PC-3 (cell line): ENCODE results near the gene HP1BP3. TPM values are rescaled to one million over a fixed set of nuclear protein-coding genes. Genes with fewer than 3 reads are reported as not detected.

ENCODE experiments used
- ATAC-seq: fragments of 200-7000 bp; cut with Tn5 transposase; 2 replicates; pipeline ENCODE4 v1.9.1; 2020; ENCODE audit warnings: mild to moderate bottlenecking, moderate library complexity
- BruUV-seq: library from RNA; stranded (reverse); fragments of 400-500 nt; replicated peaks from 2 replicates; lab custom pipeline; 2021; lab: Mats Ljungman, UMichigan
- CTCF ChIA-PET: fragments of 300-600 bp; sonication (Branson Sonifier 250); formaldehyde crosslinking; loops from one replicate; lab custom pipeline; 2022; ENCODE audit warnings: antibody characterized with exemption; lab: Charles Lee
- POLR2A ChIA-PET: fragments of 300-600 bp; sonication (Branson Sonifier 250); formaldehyde crosslinking; loops from one replicate; lab custom pipeline; 2022; ENCODE audit warnings: antibody characterized with exemption; ENCODE audit not compliant: unreplicated experiment; lab: Charles Lee
- DNase-seq: peaks from one replicate; pipeline ENCODE4 v3.0.0-alpha.2; 2015
- H2AFZ ChIP-seq: fragments of 300-600 bp; sonication (generic); 2 replicates; pipeline ENCODE4 v1.6.0; 2016; ENCODE audit warnings: antibody characterized with exemption, low read length
- H3F3A ChIP-seq: fragments of 300-600 bp; sonication (generic); one replicate; pipeline ENCODE4 v1.6.0; 2017; ENCODE audit warnings: antibody characterized with exemption, low read length, control low read depth, mild to moderate bottlenecking; ENCODE audit not compliant: unreplicated experiment
- H3K27ac ChIP-seq: fragments of 300-600 bp; sonication (generic); 2 replicates; pipeline ENCODE4 v1.5.1; 2016; ENCODE audit warnings: mild to moderate bottlenecking, low read length
- H3K27me3 ChIP-seq: fragments of 300-600 bp; sonication (generic); 2 replicates; pipeline ENCODE4 v1.6.1; 2016; ENCODE audit warnings: low read length, mixed read lengths
- H3K36me3 ChIP-seq: fragments of 300-600 bp; sonication (generic); 2 replicates; pipeline ENCODE4 v1.6.1; 2016; ENCODE audit warnings: low read depth, mixed run types, low read length, mixed read lengths
- H3K4me1 ChIP-seq: fragments of 300-600 bp; sonication (generic); 2 replicates; pipeline ENCODE4 v1.5.1; 2016; ENCODE audit warnings: low read length; ENCODE audit not compliant: insufficient read depth
- H3K4me2 ChIP-seq: fragments of 300-600 bp; sonication (generic); 2 replicates; pipeline ENCODE4 v1.6.0; 2016; ENCODE audit warnings: low read length
- H3K4me3 ChIP-seq: fragments of 300-600 bp; sonication (generic); 2 replicates; pipeline ENCODE4 v1.5.1; 2016; ENCODE audit warnings: mild to moderate bottlenecking, low read length, mixed read lengths
- H3K79me2 ChIP-seq: fragments of 300-600 bp; sonication (generic); 2 replicates; pipeline ENCODE4 v1.6.1; 2017; ENCODE audit warnings: low read length, mixed read lengths
- H3K9ac ChIP-seq: fragments of 300-600 bp; sonication (generic); 2 replicates; pipeline ENCODE4 v1.6.0; 2016; ENCODE audit warnings: mild to moderate bottlenecking, low read length
- H3K9me2 ChIP-seq: fragments of 300-600 bp; sonication (generic); replicated peaks from 2 replicates; pipeline ENCODE4 v1.6.1; 2016; ENCODE audit warnings: mixed run types, low read length, mixed read lengths
- H3K9me3 ChIP-seq: fragments of 300-600 bp; sonication (generic); 2 replicates; pipeline ENCODE4 v1.6.1; 2016; ENCODE audit warnings: low read length, mixed read lengths
- H4K20me1 ChIP-seq: fragments of 300-600 bp; sonication (generic); 2 replicates; pipeline ENCODE4 v1.6.1; 2016; ENCODE audit warnings: low read length, mixed read lengths
- EZH2 ChIP-seq: fragments of 300-600 bp; sonication (generic); IDR thresholded peaks from one replicate; pipeline ENCODE4 v1.6.1; 2017; ENCODE audit warnings: antibody characterized with exemption, mild to moderate bottlenecking, low read length; ENCODE audit not compliant: unreplicated experiment
- EZH2phosphoT487 ChIP-seq: fragments of 300-600 bp; sonication (generic); IDR thresholded peaks from 2 replicates; pipeline ENCODE4 v1.6.1; 2018; ENCODE audit warnings: mild to moderate bottlenecking, antibody characterized with exemption, low read length, borderline replicate concordance
- intact Hi-C: fragments of 100-400 bp; cut with micrococcal nuclease; formaldehyde crosslinking; loops from 2 replicates; pipeline ENCODE4 v1.9.0; 2023
- total RNA-seq: library from RNA; depleted of rRNA; stranded (reverse); fragments of >200 nt; gene quantifications from 2 replicates; pipeline ENCODE4 v1.2.3, GENCODE V29; 2014
- TF ChIP-seq, protein P1 (sequence below): fragments of 300-600 bp; sonication (generic); conservative IDR thresholded peaks from 2 replicates; pipeline ENCODE4 v1.5.1; 2017; ENCODE audit warnings: antibody characterized with exemption, low read depth, mild to moderate bottlenecking, low read length

The HP1BP3 gene
- total RNA-seq, 1 experiment from 2014 or later, result 243 TPM

GRCh38 chr1:20767271-20767670, 19.8 kb downstream of the HP1BP3 start:
- CTCF ChIA-PET, result no interaction called here
- H3K9me3 ChIP-seq, result no peaks in the 10 kb centered on the region
- H3K27ac ChIP-seq, result no peak overlapping the region
- no peaks in the 10 kb centered on the region for H3K27me3 ChIP-seq
- POLR2A ChIA-PET, result no interaction called here
- DNase-seq (no peak), ATAC-seq (no peak)
- H3K36me3 ChIP-seq, result peaks cover 89% of the 10 kb centered on the region
- H3K4me3 ChIP-seq, result no peak overlapping the region
- H3K9me2 ChIP-seq, result no peaks in the 10 kb centered on the region
- TF ChIP-seq, protein P1, sequence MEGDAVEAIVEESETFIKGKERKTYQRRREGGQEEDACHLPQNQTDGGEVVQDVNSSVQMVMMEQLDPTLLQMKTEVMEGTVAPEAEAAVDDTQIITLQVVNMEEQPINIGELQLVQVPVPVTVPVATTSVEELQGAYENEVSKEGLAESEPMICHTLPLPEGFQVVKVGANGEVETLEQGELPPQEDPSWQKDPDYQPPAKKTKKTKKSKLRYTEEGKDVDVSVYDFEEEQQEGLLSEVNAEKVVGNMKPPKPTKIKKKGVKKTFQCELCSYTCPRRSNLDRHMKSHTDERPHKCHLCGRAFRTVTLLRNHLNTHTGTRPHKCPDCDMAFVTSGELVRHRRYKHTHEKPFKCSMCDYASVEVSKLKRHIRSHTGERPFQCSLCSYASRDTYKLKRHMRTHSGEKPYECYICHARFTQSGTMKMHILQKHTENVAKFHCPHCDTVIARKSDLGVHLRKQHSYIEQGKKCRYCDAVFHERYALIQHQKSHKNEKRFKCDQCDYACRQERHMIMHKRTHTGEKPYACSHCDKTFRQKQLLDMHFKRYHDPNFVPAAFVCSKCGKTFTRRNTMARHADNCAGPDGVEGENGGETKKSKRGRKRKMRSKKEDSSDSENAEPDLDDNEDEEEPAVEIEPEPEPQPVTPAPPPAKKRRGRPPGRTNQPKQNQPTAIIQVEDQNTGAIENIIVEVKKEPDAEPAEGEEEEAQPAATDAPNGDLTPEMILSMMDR, result no peak
- TF ChIP-seq EZH2phosphoT487 (no peak), EZH2 (no peak)
- peaks cover 6% of the 10 kb centered on the region for H3K79me2 ChIP-seq
- no peaks in the 10 kb centered on the region for H3F3A ChIP-seq
- no peak overlapping the region for H3K4me2 ChIP-seq
- no peak overlapping the region for H3K9ac ChIP-seq
- intact Hi-C loops, result no loop called here
- no peaks in the 10 kb centered on the region for H3K4me1 ChIP-seq
- H2AFZ ChIP-seq, result no peak overlapping the region
- no peaks in the 10 kb centered on the region for H4K20me1 ChIP-seq
- no TSS peak for BruUV-seq

DNA sequence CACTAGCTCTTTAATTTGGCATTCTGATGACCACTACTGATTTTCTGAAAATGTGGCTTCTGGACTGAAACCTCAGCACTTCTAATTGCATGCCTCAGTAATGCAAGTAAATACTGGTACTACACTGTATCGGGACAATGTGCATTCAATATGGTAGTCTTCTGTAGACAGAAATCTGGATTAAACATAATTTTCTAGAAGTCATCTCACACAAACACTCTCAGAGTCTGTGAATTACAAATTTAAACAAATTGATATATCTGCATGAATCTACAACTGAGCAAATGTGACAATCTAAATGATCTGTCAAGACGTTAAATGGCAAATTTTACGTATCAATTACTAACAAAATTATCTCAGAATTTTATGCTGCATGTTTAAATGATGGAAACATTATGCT, 23.7 kb downstream of the HP1BP3 start:
- H3K36me3 ChIP-seq, result peaks cover 78% of the 10 kb centered on the region
- no TSS peak for BruUV-seq
- CTCF ChIA-PET, result no interaction called here

GRCh38 chr1:20760322-20760721, 26.8 kb downstream of the HP1BP3 start:
- H3K9me2 ChIP-seq, result no peaks in the 10 kb centered on the region
- H3K36me3 ChIP-seq, result peaks cover 62% of the 10 kb centered on the region
- ATAC-seq (no peak), DNase-seq (no peak)
- peaks cover 4% of the 10 kb centered on the region; the same call in 1 of the 2 replicates for H4K20me1 ChIP-seq
- intact Hi-C loops, result no loop called here
- H3K9ac ChIP-seq, result no peak overlapping the region
- TF ChIP-seq, protein P1, result no peak
- no peak for TF ChIP-seq EZH2phosphoT487
- no peak for TF ChIP-seq EZH2
- no peak overlapping the region for H3K27ac ChIP-seq
- ChIA-PET CTCF (no interaction called here), POLR2A (no interaction called here)
- no TSS peak for BruUV-seq
- H3K4me1 ChIP-seq, result no peaks in the 10 kb centered on the region
- H3K4me2 ChIP-seq, result no peak overlapping the region
- H3K79me2 ChIP-seq, result no peaks in the 10 kb centered on the region
- H2AFZ ChIP-seq, result no peak overlapping the region
- H3K4me3 ChIP-seq, result no peak overlapping the region
- no peaks in the 10 kb centered on the region for H3K9me3 ChIP-seq
- H3F3A ChIP-seq, result no peaks in the 10 kb centered on the region
- H3K27me3 ChIP-seq, result no peaks in the 10 kb centered on the region

More for the DNA sequence above, 23.7 kb downstream of the HP1BP3 start:
- Histone ChIP-seq H3K4me3 (no peak overlapping the region), H3K9me3 (no peaks in the 10 kb centered on the region), H3F3A (no peaks in the 10 kb centered on the region), H3K9me2 (no peaks in the 10 kb centered on the region), H3K79me2 (no peaks in the 10 kb centered on the region), H2AFZ (no peak overlapping the region), H3K4me2 (no peak overlapping the region), H3K4me1 (no peaks in the 10 kb centered on the region), H3K9ac (no peak overlapping the region), H4K20me1 (no peaks in the 10 kb centered on the region), H3K27me3 (no peaks in the 10 kb centered on the region), H3K27ac (no peak overlapping the region)
- intact Hi-C loops, result no loop called here
- POLR2A ChIA-PET, result no interaction called here
- DNase-seq (no peak), ATAC-seq (no peak)
- no peak for TF ChIP-seq EZH2phosphoT487
- no peak for TF ChIP-seq EZH2
- TF ChIP-seq, protein P1, result no peak
